ENCODE measurements around the gene BMERB1. TPM values are rescaled to one million over a fixed set of nuclear protein-coding genes. Genes with fewer than 3 reads are reported as not detected.
"Not testable (repeated sequence)": the region's sequence is repeated elsewhere in the genome, so short reads cannot be mapped to it uniquely, and the experiment has no call there.

The BMERB1 gene
- total RNA-seq, 1 experiment from 2014 or later: 3.8 TPM

GRCh38 chr16:15544405-15544804, 110.0 kb downstream of the BMERB1 start:
- H4K20me1 ChIP-seq (ENCODE audit: low read length): no peaks in the 10 kb centered on the region
- no peak for ATAC-seq
- ChIA-PET CTCF (no interaction called here), POLR2A (ENCODE audit: unreplicated experiment) (no interaction called here)
- no peak overlapping the region for H3K4me3 ChIP-seq (ENCODE audit: low read length)
- no peak overlapping the region for H3K27ac ChIP-seq (ENCODE audit: low read length)
- H3K27me3 ChIP-seq (ENCODE audit: low read length): no peaks in the 10 kb centered on the region
- H3K4me1 ChIP-seq (ENCODE audit: insufficient read depth, low read length): no peaks in the 10 kb centered on the region
- no peaks in the 10 kb centered on the region for H3K9me2 ChIP-seq (replicated peaks; ENCODE audit: low read length)
- TF ChIP-seq EZH2phosphoT487 (IDR thresholded peaks at IDR 0.05; ENCODE audit: borderline replicate concordance, low read length): no peak
- TF ChIP-seq EZH2 (IDR thresholded peaks at IDR 0.05; ENCODE audit: low read length, unreplicated experiment): no peak
- no peak for TF ChIP-seq CTCF (conservative IDR thresholded peaks at IDR 0.05; ENCODE audit: low read depth, low read length)
- H3K4me2 ChIP-seq (ENCODE audit: low read length): no peak overlapping the region
- intact Hi-C loops (cut with micrococcal nuclease): no loop called here
- no peaks in the 10 kb centered on the region for H3K36me3 ChIP-seq (ENCODE audit: low read depth, low read length)
- no TSS peak for BruUV-seq (replicated peaks)
- H3K9ac ChIP-seq (ENCODE audit: low read length): no peak overlapping the region
- no peaks in the 10 kb centered on the region for H3K9me3 ChIP-seq (ENCODE audit: low read length)
- no peak for DNase-seq
- no peaks in the 10 kb centered on the region for H3F3A ChIP-seq (ENCODE audit: low read length, unreplicated experiment)
- H2AFZ ChIP-seq (ENCODE audit: low read length): no peak overlapping the region
- no peaks in the 10 kb centered on the region for H3K79me2 ChIP-seq (ENCODE audit: low read length)

DNA sequence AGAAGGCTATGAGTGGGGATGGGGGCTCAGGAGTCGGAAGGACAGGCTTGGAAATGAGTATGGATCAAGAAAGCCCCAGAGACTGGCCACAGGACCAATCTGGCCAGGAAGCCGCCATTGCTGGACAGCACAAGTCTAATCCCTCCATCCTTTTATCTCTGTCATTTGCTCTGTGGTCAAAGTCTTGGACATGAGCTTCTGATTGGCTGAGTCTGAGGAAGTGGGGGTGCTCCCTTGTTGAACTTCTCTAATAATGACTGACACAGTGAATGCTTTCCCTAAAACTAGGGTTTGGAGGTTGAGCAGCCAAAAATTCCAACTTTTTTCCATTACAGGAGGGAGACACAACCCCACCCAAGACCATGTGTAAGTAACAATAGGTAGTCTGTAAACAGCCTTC, 111.2 kb downstream of the BMERB1 start:
- Histone ChIP-seq H3K4me2 (ENCODE audit: low read length) (no peak overlapping the region), H2AFZ (ENCODE audit: low read length) (no peak overlapping the region), H3K36me3 (ENCODE audit: low read depth, low read length) (no peaks in the 10 kb centered on the region), H3K9me3 (ENCODE audit: low read length) (no peaks in the 10 kb centered on the region), H4K20me1 (ENCODE audit: low read length) (no peaks in the 10 kb centered on the region), H3K9ac (ENCODE audit: low read length) (no peak overlapping the region), H3K4me1 (ENCODE audit: insufficient read depth, low read length) (no peaks in the 10 kb centered on the region), H3K4me3 (ENCODE audit: low read length) (no peak overlapping the region), H3F3A (ENCODE audit: low read length, unreplicated experiment) (no peaks in the 10 kb centered on the region), H3K79me2 (ENCODE audit: low read length) (no peaks in the 10 kb centered on the region), H3K27me3 (ENCODE audit: low read length) (no peaks in the 10 kb centered on the region), H3K9me2 (replicated peaks; ENCODE audit: low read length) (no peaks in the 10 kb centered on the region), H3K27ac (ENCODE audit: low read length) (no peak overlapping the region)
- DNase-seq (no peak), ATAC-seq (no peak)
- ChIA-PET CTCF (no interaction called here), POLR2A (ENCODE audit: unreplicated experiment) (no interaction called here)
- TF ChIP-seq EZH2 (IDR thresholded peaks at IDR 0.05; ENCODE audit: low read length, unreplicated experiment) (no peak), EZH2phosphoT487 (IDR thresholded peaks at IDR 0.05; ENCODE audit: borderline replicate concordance, low read length) (no peak), CTCF (conservative IDR thresholded peaks at IDR 0.05; ENCODE audit: low read depth, low read length) (no peak)
- intact Hi-C loops (cut with micrococcal nuclease): no loop called here
- BruUV-seq (replicated peaks): no TSS peak

DNA sequence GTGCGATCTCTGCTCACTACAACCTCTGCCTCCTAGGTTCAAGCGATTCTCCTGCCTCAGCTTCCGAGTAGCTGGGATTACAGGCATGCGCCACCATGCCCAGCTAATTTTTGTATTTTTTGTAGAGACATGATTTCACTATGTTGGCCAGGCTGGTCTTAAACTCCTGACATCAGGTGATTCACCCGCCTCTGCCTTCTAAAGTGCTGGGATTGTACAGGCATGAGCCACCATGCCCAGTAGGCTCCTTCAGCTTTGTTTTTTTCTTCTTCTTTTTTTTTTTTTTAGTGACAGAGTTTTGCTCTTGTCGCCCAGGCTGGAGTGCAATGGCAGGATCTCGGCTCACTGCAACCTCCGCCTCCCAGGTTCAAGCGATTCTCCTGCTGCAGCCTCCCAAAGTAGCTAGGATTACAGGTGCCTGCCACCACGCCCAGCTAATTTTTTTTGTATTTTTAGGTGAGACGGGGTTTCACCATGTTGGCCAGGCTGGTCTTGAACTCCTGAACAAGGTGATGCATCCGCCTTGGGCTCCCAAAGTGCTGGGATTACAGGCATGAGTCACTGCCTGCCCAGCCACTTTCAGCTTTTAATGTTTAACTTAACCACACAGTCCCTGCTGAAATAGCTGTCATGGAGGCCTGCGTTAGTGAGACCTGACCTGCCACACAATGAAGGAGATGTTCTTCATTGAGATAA, 112.8 kb downstream of the BMERB1 start:
- H3K4me2 ChIP-seq (ENCODE audit: low read length); H3K9ac ChIP-seq (ENCODE audit: low read length); H3F3A ChIP-seq (ENCODE audit: low read length, unreplicated experiment); H4K20me1 ChIP-seq (ENCODE audit: low read length); DNase-seq; POLR2A ChIA-PET (ENCODE audit: unreplicated experiment); H3K27ac ChIP-seq (ENCODE audit: low read length); intact Hi-C loops (cut with micrococcal nuclease); H3K36me3 ChIP-seq (ENCODE audit: low read depth, low read length); H3K9me2 ChIP-seq (replicated peaks; ENCODE audit: low read length); H3K4me3 ChIP-seq (ENCODE audit: low read length); H3K27me3 ChIP-seq (ENCODE audit: low read length); H3K79me2 ChIP-seq (ENCODE audit: low read length); H3K9me3 ChIP-seq (ENCODE audit: low read length); CTCF ChIA-PET; BruUV-seq (replicated peaks); H3K4me1 ChIP-seq (ENCODE audit: insufficient read depth, low read length); H2AFZ ChIP-seq (ENCODE audit: low read length); ATAC-seq: not testable (repeated sequence)
